ENCODE data around the gene LIPH. TPM values are rescaled to one million over a fixed set of nuclear protein-coding genes. Genes with fewer than 3 reads are reported as not detected.
"Not testable (repeated sequence)": the region's sequence is repeated elsewhere in the genome, so short reads cannot be mapped to it uniquely, and the experiment has no call there.

Gene LIPH
- total RNA-seq, 1 donor from 2014 or later, result not detected

GRCh38 chr3:185484296-185484695, 68.1 kb downstream of the LIPH start:
- DNase-seq, result no peak

- no peak for DNase-seq
These were observed 72.9 kb downstream of the LIPH start for GRCh38 chr3:185479373-185479945.

- DNase-seq, result no peak
These were observed 75.1 kb downstream of the LIPH start for GRCh38 chr3:185477316-185477715.

GRCh38 chr3:185474922-185475321, 77.5 kb downstream of the LIPH start:
- not testable (repeated sequence) for DNase-seq

- DNase-seq, result no peak
These were observed 79.0 kb downstream of the LIPH start for GRCh38 chr3:185473290-185473815.

- no peak for DNase-seq
These were observed 82.1 kb downstream of the LIPH start for GRCh38 chr3:185470323-185470722.

GRCh38 chr3:185469542-185469941, 82.8 kb downstream of the LIPH start:
- no peak for DNase-seq

- not testable (repeated sequence) for DNase-seq
These were observed 86.3 kb downstream of the LIPH start for GRCh38 chr3:185466123-185466522.

- no peak for DNase-seq
These were observed 86.9 kb downstream of the LIPH start for GRCh38 chr3:185465471-185465870.

GRCh38 chr3:185460719-185461350, 91.6 kb downstream of the LIPH start:
- peak; percentile 63 for DNase-seq

- no peak for DNase-seq
These were observed 92.1 kb downstream of the LIPH start for GRCh38 chr3:185460309-185460708.

GRCh38 chr3:185457376-185457775, 95.0 kb downstream of the LIPH start:
- no peak for DNase-seq

Other genes with a start within 250 kb of the LIPH start
- gene MAP3K13, start 189.5 kb downstream of the LIPH start, total RNA-seq, result 11.9 and 13.2 TPM in 2 replicates
- gene TMEM41A, start 53.6 kb downstream of the LIPH start, total RNA-seq, result 6.3 and 9.1 TPM in 2 replicates
- 38.1 and 43.1 TPM in 2 replicates for gene SENP2, start 33.7 kb upstream of the LIPH start, total RNA-seq

Measured in dermis blood vessel endothelial cell (primary cell).